SK-N-MC (cell line): ENCODE measurements around the gene TP53BP2.

ENCODE experiments used
- EZH2 ChIP-seq: fragments of 200-600 bp; sonication (generic); IDR thresholded peaks from one replicate; pipeline ENCODE4 v1.6.1; 2017; ENCODE audit warnings: antibody characterized with exemption
- FOXP2 ChIP-seq: optimal IDR thresholded peaks from 2 replicates; pipeline ENCODE3; 2011; ENCODE audit warnings: mild to moderate bottlenecking, moderate library complexity; ENCODE audit not compliant: insufficient read depth; ENCODE audit errors: extremely low read length, control extremely low read depth
- POLR2AphosphoS5 ChIP-seq: IDR thresholded peaks from 2 replicates; pipeline ENCODE4 v1.6.1; 2012; ENCODE audit warnings: mild to moderate bottlenecking, low read depth, low read length, borderline replicate concordance

DNA sequence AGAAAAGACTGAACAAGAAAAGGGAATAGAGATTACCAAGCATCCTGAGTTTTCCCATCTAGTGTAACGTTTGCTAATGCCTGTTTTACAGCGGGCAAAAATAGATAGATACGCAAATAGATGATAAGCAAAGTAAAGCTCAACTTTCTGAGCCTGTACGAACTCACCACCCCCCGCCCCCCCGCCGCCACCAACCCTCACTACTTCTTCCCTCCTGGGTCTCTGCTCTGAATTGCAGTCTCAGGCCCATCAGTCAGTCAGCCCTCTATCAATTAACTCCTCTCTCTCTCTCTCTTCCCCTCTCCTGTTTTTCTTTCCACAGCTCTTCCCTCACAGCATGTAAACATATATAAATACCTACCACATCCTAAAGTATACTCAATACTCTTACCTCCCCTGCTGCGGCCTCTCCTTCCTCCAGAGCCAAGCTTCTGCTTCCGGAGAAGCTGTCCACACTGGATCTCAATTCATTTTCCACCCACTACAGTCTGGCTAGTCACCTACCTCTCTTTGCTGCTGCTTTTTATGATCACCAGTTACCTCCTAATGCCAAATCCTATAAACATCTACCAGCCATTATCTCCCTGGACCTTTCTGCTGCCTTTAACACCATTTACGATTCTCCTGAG, 68.8 kb downstream of the TP53BP2 start:
- TF ChIP-seq EZH2: no peak
- no peak for TF ChIP-seq POLR2AphosphoS5
- no peak for TF ChIP-seq FOXP2
